Transverse colon (tissue), 4 donors: ENCODE data around the gene RAD52. TPM values are rescaled to one million over a fixed set of nuclear protein-coding genes. Genes with fewer than 3 reads are reported as not detected.

Source experiments
- DNase-seq: peaks from one replicate; pipeline ENCODE4 v3.0.0-alpha.2; 2019
- H3K27ac ChIP-seq, 4 donors: fragments of 200-600 bp; sonication (generic); 2 replicates each; pipeline ENCODE4 v1.5.1; 2016 to 2018; ENCODE audit warnings: inconsistent platforms in 4 of 4
- H3K27me3 ChIP-seq: fragments of 200-600 bp; sonication (generic); 2 replicates; pipeline ENCODE4 v1.5.1; 2017; ENCODE audit warnings: inconsistent platforms
- H3K36me3 ChIP-seq, 4 donors: fragments of 200-600 bp; sonication (generic); 2 replicates each; pipeline ENCODE4 v1.5.1; 2017 to 2019; ENCODE audit warnings: inconsistent platforms in 4 of 4
- H3K4me1 ChIP-seq, 4 donors: fragments of 200-600 bp; sonication (generic); 2 replicates each; pipeline ENCODE4 v1.5.1; 2017 to 2020; ENCODE audit warnings: inconsistent platforms in 4 of 4
- H3K4me3 ChIP-seq, 4 donors: fragments of 200-600 bp; sonication (generic); 1 replicate in 1 of 4; 2 replicates in 3 of 4; pipeline versions ENCODE4 v1.5.1 to v1.6.1; 2017 to 2019; ENCODE audit warnings: inconsistent platforms in 4 of 4
- H3K9me3 ChIP-seq, 2 donors: fragments of 200-600 bp; sonication (generic); 2 replicates each; pipeline ENCODE4 v1.5.1; 2017 to 2019; ENCODE audit warnings: inconsistent platforms in 2 of 2
- EP300 ChIP-seq: sonication (generic); formaldehyde crosslinking; IDR thresholded peaks from one replicate; pipeline ENCODE4 v1.6.1; 2017; ENCODE audit warnings: antibody characterized with exemption, low read depth
- POLR2A ChIP-seq: fragments of 450-650 bp; IDR thresholded peaks from one replicate; pipeline ENCODE4 v1.6.1; 2016; ENCODE audit warnings: antibody characterized with exemption, mild to moderate bottlenecking, moderate library complexity
- POLR2AphosphoS5 ChIP-seq, 3 donors: sonication (generic); formaldehyde crosslinking; IDR thresholded peaks; one replicate each; pipeline ENCODE4 v1.6.1; 2016; ENCODE audit warnings: antibody characterized with exemption in 3 of 3
- WGBS, 2 donors: methylation state at CpG; one replicate each; pipeline ENCODE4 v1.1.5; 2018; ENCODE audit warnings: low coverage in 1 of 2; 5-methylcytosine and 5-hydroxymethylcytosine counted together
- in situ Hi-C, 4 donors: fragments of 200-750 bp; cut with MboI; loops; one replicate each; pipeline versions ENCODE4 v1.15.0 to v1.15.1; 2017; ENCODE audit warnings: low sequenced_read_pairs in 3 of 4, low pct_ligation_motif_present in 1 of 4, low pct_unique_long_range_greater_than_20kb in 1 of 4
- intact Hi-C: fragments of 100-400 bp; cut with DNase I; formaldehyde crosslinking; loops from one replicate; pipeline ENCODE4 v1.15.1; 2023; ENCODE audit warnings: low total_unique reads
- total RNA-seq, 4 donors: library from RNA; depleted of rRNA; stranded (reverse); fragments of >200 nt; gene quantifications; one replicate each; pipeline ENCODE4 v1.1.0, GENCODE V29; 2016
- TF ChIP-seq, protein P1 (sequence below), 5 experiments: fragments of 200-600 bp in 3 of 5; fragments of 450-650 bp in 2 of 5; sonication (generic) in 3 of 5; IDR thresholded peaks; 1 replicate in 2 of 5; 2 replicates in 3 of 5; pipeline ENCODE4 v1.5.1; 2016 to 2017; ENCODE audit warnings: antibody characterized with exemption in 5 of 5, inconsistent platforms in 3 of 5, mild to moderate bottlenecking in 2 of 5, moderate library complexity in 1 of 5

The RAD52 gene
- total RNA-seq, 4 donors from 2014 or later, result 12.7 to 84.2 (median 31.4) TPM

DNA sequence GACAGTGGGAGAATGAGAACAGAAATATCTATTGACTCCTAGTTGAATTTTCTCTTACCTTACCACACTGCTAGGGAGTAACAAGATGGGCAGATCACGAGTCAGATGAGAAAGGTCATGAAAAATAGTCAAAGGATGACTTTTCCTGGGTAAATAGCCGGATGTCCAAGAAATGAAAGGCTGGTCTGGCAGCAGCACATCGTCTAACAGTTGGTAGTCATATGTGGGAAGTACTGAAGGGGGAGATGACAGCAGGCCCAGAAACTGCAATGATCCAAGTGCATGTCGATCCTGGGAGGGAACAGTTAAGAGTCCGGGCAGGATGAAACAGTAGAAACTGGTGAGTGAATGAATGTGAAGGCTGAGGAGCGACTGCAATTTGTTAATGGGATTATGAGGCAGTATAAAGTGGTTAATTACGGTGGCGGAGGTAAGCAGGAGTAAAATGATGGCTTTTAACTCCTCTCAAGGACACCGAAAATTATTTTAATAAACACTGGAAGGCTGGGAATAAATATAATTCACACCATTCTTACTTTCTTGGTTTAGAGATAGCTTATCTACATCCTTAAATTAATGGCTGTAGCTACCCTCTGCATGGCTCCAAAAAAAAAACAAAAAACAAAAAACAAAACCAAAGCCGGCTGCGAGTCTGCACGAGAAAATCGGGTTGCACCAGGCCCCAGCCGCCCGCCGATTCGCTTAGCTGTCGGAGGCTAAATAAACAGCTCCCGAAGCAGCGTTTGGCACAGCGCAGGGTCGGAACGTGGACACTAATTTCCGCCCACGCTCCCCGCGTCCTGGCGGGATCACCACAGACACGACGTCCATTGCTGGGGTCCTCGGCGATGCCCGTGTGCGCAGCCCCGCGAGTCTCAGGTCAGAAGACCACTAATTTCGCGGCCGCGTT, 40.5 kb upstream of the RAD52 start:
- Histone ChIP-seq H3K36me3 (no peaks in the 10 kb centered on the region), H3K27me3 (no peaks in the 10 kb centered on the region), H3K9me3 (no peaks in the 10 kb centered on the region), H3K27ac (peak overlapping the region; percentile 95 to 98 (median 96)), H3K4me1 (peaks cover 21 to 41% (median 30%) of the 10 kb centered on the region in 4 donors), H3K4me3 (peak overlapping the region; percentile 58 to 95 (median 82))
- TF ChIP-seq POLR2A, result no peak
- TF ChIP-seq EP300, result no peak
- TF ChIP-seq POLR2AphosphoS5 (IDR thresholded peaks at IDR 0.05), result peak in 1 of 3 donors; percentile 12
- TF ChIP-seq, protein P1, sequence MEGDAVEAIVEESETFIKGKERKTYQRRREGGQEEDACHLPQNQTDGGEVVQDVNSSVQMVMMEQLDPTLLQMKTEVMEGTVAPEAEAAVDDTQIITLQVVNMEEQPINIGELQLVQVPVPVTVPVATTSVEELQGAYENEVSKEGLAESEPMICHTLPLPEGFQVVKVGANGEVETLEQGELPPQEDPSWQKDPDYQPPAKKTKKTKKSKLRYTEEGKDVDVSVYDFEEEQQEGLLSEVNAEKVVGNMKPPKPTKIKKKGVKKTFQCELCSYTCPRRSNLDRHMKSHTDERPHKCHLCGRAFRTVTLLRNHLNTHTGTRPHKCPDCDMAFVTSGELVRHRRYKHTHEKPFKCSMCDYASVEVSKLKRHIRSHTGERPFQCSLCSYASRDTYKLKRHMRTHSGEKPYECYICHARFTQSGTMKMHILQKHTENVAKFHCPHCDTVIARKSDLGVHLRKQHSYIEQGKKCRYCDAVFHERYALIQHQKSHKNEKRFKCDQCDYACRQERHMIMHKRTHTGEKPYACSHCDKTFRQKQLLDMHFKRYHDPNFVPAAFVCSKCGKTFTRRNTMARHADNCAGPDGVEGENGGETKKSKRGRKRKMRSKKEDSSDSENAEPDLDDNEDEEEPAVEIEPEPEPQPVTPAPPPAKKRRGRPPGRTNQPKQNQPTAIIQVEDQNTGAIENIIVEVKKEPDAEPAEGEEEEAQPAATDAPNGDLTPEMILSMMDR (IDR thresholded peaks at IDR 0.05), result peak in 1 of 5 experiments; percentile 11
- peak; percentile 72 for DNase-seq
- intact Hi-C loops, result loop anchor here (10.0 kb wide), 1 partner anchor 85 kb away; no protein-coding TSS in a partner anchor
- 3 to 15% methylated on average over 8 to 40 of the region's 40 CpGs for WGBS, 2 donors
- in situ Hi-C loops, result no loop called here

DNA sequence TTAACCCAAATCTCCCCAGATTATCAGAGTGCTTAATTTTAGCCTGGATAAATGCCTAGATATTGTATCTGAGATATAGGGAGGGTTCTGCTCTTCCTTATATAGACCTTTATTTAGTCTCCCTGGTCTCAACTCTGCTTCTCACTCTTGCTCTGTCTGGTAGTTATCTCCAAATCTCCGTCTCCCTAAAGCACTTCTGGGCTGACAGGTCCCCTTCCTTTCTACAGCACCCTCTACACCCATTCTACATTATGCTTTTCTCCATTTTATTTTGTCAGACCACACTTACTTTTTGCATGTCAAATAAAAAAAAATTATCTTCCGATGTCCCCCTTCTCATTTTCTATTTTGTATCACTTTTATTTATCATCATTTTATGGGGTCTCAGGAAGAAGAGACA, 39.6 kb upstream of the RAD52 start:
- Histone ChIP-seq H3K4me3 (peak overlapping the region in 2 of 4 donors; percentile 80 to 95), H3K9me3 (no peaks in the 10 kb centered on the region), H3K27ac (peak overlapping the region in 3 of 4 donors; percentile 95 to 98 (median 95)), H3K4me1 (peaks cover 21 to 40% (median 30%) of the 10 kb centered on the region in 4 donors), H3K27me3 (no peaks in the 10 kb centered on the region), H3K36me3 (no peaks in the 10 kb centered on the region)
- no peak for DNase-seq
- in situ Hi-C loops (no loop called here), intact Hi-C loops (loop anchor here (10.0 kb wide), 1 partner anchor 86 kb away; no protein-coding TSS in a partner anchor)
- TF ChIP-seq EP300 (no peak), POLR2A (no peak), POLR2AphosphoS5 (IDR thresholded peaks at IDR 0.05) (no peak)
- TF ChIP-seq, protein P1 (IDR thresholded peaks at IDR 0.05), result no peak
- WGBS, 2 donors, result 75 to 89% methylated on average over 2 of the region's 2 CpGs

DNA sequence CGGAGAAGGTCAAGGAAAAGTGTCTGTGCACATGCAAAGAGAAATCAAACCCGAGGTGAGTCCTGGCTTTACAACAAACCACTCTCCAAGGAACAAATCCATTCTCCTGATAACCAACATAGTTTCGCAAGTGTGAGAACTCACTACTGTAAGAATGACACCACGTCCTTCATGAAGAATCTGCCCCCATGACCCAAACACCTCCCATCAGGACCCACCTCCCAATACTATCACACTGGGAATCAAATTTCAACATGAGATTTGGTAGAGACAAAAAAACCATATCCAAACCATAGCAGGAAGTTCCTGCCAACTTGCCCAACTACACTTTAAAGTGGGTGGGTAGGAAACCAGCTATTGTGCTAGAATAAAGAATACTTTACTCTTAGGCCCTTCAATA, 39.2 kb upstream of the RAD52 start:
- intact Hi-C loops (loop anchor here (10.0 kb wide), 1 partner anchor 86 kb away; no protein-coding TSS in a partner anchor), in situ Hi-C loops (no loop called here)
- H3K27ac ChIP-seq, result peak overlapping the region in 2 of 4 donors; percentile 95 to 98
- H3K27me3 ChIP-seq, result no peaks in the 10 kb centered on the region
- no peaks in the 10 kb centered on the region for H3K9me3 ChIP-seq
- 65% methylated on average over 4 of the region's 4 CpGs; no CpG with 5 or more reads in 1 of the 2 donors for WGBS, 2 donors
- DNase-seq, result no peak
- peaks cover 20 to 36% (median 29%) of the 10 kb centered on the region in 4 donors for H3K4me1 ChIP-seq
- peak overlapping the region in 1 of 4 donors; percentile 80 for H3K4me3 ChIP-seq
- no peaks in the 10 kb centered on the region for H3K36me3 ChIP-seq
- TF ChIP-seq, protein P1 (IDR thresholded peaks at IDR 0.05), result no peak

DNA sequence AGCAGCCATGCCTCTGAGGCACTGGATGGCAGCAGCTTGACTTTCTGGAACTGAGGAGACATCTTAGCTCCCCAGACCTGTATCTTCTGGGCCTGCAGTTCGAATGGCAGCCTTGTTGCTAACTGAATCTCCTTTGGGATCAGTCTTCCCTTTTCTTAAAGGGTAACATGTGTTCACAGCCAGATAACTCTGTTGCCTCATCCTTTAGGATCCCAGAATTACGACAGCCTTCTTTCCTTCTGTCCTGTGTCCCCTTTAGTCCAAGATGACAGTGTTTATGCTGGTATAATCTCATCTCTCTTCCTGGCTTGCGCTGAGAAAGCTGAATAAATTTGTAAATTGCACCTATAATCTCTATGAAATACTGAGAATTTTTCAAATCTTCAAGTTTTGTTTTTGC, 32.5 kb upstream of the RAD52 start:
- Histone ChIP-seq H3K4me3 (no peak overlapping the region), H3K9me3 (no peaks in the 10 kb centered on the region), H3K27ac (no peak overlapping the region), H3K27me3 (no peaks in the 10 kb centered on the region), H3K4me1 (no peaks in the 10 kb centered on the region), H3K36me3 (no peaks in the 10 kb centered on the region)
- in situ Hi-C loops, result no loop called here
- 80 to 100% methylated on average over 1 to 3 of the region's 3 CpGs for whole genome bisulfite sequencing, 2 donors
- intact Hi-C loops, result loop anchor here (10.0 kb wide), 1 partner anchor 93 kb away; no protein-coding TSS in a partner anchor
- TF ChIP-seq POLR2AphosphoS5 (IDR thresholded peaks at IDR 0.05) (no peak), EP300 (no peak)
- DNase-seq, result no peak
